OCI-LY3 (cell line): Measurements from ENCODE around the gene NOPCHAP1.

Experiments used
- CTCF ChIP-seq: fragments of 200-600, 300-600 bp; sonication (generic); IDR thresholded peaks from 2 replicates; pipeline ENCODE4 v1.5.1; 2014; ENCODE audit warnings: antibody characterized with exemption, low read length, low read depth
- EZH2phosphoT487 ChIP-seq: fragments of 200-600 bp; shearing (Covaris generic); IDR thresholded peaks from 2 replicates; pipeline ENCODE4 v1.6.1; 2018; ENCODE audit warnings: antibody characterized with exemption, mixed run types, low read depth

GRCh38 chr12:104939089-104939488 lies 47.0 kb upstream of the NOPCHAP1 start:
- TF ChIP-seq CTCF: no peak
- TF ChIP-seq EZH2phosphoT487: no peak
